GM12801 (cell line): ENCODE data around the gene RPS2.

ENCODE experiments used
- TF ChIP-seq, protein P1 (sequence below): IDR thresholded peaks from one replicate; pipeline ENCODE4 v1.5.1; 2011; ENCODE audit warnings: control low read depth; ENCODE audit not compliant: insufficient read length; ENCODE audit errors: extremely low read depth

Gene RPS2

DNA sequence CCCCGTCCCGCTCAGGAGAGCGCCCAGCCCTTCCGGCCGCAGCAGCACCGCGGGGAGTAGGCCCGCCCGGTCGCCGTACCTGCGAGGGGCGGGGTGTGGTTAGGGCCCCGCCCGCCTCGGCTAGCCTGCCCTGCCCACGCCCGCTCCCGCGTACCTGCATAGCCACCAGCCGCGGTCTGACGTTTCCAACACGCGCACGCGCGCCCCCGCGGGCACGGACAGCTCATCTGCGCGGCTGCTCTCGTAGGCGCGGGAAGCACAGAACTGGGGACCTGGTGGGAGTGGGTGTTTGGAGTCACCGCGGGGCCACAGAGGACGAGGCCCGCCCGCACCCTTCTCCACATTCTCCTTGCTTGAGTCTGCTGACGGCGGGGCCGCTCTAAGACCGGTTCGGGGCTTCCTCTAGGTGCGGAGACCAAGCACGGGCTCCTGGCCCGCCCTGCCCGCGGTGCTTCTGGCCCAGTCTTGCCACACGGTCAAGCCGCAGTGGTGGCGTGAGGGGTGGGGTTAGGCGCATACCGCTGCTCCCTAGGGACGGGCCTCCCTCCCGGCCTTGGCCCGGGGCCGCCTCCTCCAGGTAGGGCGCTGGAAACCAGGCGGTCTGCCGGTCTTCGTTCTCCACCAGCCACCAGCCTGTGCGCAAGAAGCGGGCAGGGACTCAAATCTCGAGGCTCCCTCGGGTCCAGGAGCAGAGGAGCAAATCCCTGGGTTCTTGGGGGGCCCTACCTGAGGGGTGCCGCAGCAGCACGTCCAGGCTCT lies 14.8 kb upstream of the RPS2 start:
- TF ChIP-seq, protein P1, sequence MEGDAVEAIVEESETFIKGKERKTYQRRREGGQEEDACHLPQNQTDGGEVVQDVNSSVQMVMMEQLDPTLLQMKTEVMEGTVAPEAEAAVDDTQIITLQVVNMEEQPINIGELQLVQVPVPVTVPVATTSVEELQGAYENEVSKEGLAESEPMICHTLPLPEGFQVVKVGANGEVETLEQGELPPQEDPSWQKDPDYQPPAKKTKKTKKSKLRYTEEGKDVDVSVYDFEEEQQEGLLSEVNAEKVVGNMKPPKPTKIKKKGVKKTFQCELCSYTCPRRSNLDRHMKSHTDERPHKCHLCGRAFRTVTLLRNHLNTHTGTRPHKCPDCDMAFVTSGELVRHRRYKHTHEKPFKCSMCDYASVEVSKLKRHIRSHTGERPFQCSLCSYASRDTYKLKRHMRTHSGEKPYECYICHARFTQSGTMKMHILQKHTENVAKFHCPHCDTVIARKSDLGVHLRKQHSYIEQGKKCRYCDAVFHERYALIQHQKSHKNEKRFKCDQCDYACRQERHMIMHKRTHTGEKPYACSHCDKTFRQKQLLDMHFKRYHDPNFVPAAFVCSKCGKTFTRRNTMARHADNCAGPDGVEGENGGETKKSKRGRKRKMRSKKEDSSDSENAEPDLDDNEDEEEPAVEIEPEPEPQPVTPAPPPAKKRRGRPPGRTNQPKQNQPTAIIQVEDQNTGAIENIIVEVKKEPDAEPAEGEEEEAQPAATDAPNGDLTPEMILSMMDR = no peak

DNA sequence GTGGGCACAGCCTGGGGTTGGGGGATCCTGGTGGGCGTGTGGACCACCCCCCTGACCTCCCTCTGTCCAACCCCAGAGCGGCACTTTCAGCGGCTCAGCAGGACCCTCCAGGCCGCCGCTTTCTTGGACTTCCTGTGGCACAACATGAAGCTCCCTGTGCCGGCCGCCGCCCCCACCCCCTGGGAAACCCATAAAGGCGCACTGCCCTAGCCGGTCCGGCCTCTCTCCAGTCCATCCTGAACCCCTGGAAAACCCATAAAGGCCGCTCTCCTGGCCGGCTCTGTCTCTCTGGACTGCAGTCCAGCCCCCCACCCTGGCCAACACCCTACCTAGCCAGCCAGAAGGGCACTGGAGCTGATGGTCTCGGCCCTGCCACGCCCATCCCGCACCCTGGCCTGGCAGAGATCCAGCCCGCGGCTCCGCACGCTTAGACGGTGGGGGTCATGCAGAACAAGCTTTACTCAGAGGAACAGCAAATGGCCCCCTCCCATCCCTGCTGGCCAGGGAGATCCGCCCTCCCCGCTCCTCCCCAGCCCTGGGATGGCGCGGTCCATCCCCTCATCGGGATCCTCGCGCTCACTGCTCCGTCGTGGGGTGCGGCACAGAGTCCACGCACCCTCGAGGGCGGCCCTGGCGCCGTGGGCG lies 14.0 kb upstream of the RPS2 start:
- TF ChIP-seq, protein P1 = no peak

DNA sequence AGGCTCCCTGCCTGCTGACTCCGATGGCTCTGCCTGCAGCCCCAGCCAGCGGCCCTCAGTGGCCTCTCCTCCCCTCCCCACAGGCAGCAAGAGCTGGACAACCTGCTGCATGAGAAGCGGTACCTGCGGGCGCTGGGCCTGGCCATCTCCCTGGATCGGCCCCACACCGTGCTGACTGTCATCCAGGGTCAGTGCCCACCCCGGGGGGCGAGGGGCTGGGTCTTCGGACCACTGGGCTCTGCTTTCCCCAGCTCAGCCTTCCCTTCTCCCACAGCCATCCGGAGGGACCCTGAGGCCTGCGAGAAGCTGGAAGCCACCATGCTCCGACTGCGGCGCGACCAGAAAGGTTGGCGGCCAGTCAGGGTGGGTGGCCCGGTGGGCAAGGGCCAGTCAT lies 13.2 kb upstream of the RPS2 start:
- TF ChIP-seq, protein P1 = no peak

DNA sequence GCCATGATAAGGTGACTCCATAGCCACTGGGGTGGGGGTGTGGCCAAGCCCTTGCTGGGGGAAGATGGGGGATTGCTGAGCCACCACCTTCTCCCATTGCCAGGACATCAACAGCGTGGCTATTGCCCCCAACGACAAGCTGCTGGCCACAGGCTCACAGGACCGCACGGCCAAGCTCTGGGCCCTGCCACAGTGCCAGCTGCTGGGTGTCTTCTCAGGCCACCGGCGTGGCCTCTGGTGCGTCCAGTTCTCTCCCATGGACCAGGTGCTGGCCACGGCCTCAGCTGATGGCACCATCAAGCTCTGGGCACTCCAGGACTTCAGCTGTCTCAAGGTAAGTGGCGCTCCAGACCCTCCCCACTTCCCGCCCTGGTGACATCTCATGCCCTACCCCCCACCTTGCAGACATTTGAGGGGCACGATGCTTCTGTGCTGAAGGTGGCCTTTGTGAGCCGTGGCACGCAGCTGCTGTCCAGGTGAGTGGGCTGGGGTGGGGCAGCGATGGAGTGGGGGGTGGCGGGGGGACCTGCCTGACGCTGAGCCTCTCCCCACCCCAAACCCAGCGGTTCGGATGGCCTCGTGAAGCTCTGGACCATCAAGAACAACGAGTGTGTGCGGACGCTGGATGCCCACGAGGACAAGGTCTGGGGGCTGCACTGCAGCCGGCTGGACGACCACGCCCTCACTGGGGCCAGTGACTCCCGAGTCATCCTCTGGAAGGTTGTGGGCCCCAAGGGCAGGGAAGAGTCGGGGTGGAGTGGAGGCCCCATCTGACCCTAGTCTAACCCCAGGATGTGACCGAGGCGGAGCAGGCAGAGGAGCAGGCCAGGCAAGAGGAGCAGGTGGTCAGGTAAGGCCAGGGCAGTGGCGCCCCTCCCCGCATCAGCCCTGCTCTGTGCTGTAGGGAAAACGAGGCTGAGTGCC lies 12.6 kb upstream of the RPS2 start:
- TF ChIP-seq, protein P1 = no peak

DNA sequence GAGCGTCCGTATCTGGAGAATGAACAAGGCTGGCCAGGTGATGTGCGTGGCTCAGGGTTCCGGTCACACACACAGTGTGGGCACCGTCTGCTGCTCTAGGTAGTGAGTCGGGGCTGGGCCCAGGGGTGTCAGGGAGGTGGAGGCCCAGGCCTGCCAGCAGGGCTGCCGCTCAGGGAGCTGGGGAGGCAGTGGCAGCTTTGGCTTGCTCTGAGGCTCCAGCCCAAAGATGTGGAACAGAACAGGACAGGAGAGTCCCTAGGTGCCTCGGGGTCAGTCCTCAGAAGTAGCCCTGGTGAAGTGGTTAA lies 11.5 kb upstream of the RPS2 start:
- TF ChIP-seq, protein P1 = no peak

DNA sequence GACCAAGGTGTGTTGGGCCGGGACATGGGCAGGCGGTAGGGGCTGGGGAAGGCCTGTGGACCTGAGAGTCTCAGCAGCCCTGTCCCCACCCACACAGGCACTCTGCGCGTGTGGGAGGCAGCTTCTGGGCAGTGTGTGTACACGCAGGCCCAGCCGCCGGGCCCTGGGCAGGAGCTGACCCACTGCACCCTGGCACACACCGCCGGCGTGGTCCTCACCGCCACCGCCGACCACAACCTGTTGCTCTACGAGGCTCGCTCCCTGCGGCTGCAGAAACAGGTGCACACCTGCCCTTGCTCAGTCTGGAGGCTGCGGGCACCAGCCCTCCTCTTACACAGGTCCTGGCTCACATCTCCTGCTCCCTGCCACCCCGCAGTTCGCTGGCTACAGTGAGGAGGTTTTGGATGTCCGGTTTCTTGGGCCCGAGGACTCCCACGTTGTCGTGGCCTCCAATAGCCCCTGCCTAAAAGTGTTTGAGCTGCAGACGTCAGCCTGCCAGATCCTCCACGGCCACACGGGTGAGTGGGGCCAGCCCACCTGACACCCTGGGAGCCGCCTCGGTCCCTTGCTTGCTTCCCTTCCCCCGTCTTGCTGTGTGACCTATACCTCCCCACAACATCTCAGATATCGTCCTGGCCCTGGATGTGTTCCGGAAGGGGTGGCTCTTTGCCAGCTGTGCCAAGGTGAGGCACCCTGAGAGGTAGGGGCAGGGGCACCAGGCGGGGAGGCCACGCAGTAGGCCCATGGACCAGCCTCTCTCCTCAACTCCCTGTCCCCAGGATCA lies 11.0 kb upstream of the RPS2 start:
- TF ChIP-seq, protein P1 = no peak
